ENCODE results near the gene MRPL42.

DNA sequence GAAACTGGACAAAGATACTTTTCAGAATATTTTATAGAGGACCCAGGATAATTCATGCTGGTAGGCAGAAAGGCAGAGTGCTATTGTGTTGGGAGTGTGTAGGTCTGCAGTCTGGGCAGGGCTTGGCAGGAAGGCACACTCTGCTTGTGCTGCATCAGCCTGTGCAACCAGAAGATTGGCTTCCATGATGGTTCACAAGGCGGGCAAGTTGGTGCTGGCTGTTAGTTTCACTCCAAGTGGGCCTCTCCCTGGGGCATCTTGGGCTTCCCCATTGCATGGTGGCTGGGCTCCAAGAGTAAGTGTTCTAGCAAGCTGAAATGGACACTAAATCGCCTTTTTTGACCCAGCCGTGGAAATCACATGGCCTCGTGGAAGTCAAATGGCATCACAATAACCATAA lies 23.7 kb upstream of the MRPL42 start:
- no peak for TF ChIP-seq CTCF (IDR thresholded peaks at IDR 0.05)
- TF ChIP-seq EZH2 (IDR thresholded peaks at IDR 0.05) = no peak

Measured in neural progenitor cell (in vitro differentiated cells).